HL-60 (cell line): ENCODE data around the gene ZFP90.

Experiments used
- GABPA ChIP-seq: IDR thresholded peaks from 2 replicates; pipeline ENCODE4 v1.6.1; 2012; ENCODE audit warnings: low read depth
- POLR2AphosphoS5 ChIP-seq: IDR thresholded peaks from 2 replicates; pipeline ENCODE4 v1.6.1; 2012; ENCODE audit warnings: low read depth
- SPI1 ChIP-seq: IDR thresholded peaks from 2 replicates; pipeline ENCODE4 v1.6.1; 2012; ENCODE audit warnings: low read depth, mild to moderate bottlenecking, borderline replicate concordance
- TF ChIP-seq, protein P1 (sequence below): IDR thresholded peaks from one replicate; pipeline ENCODE4 v1.5.1; 2011; ENCODE audit warnings: low read length, control low read depth, inconsistent platforms; ENCODE audit not compliant: insufficient read depth

DNA sequence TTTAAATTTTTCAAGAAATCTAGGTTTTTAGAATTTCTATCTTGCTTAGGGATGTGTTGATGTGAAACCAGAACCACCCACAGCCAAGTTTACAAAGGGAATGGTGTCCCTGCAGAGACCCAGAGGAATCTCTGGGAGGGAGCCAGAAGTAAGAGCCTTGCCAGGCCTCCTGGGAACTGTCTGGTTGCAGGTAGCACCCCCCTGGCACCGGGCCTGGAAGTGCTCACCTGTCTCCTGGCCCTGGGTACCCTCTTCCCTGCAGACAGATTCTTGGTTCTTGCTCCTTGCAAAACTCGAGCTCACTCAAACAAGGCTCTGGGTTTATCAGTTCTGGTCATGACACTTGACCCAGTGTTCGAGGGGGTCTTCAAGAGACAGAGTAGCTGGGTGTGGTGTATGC, 24.6 kb upstream of the ZFP90 start:
- TF ChIP-seq, protein P1, sequence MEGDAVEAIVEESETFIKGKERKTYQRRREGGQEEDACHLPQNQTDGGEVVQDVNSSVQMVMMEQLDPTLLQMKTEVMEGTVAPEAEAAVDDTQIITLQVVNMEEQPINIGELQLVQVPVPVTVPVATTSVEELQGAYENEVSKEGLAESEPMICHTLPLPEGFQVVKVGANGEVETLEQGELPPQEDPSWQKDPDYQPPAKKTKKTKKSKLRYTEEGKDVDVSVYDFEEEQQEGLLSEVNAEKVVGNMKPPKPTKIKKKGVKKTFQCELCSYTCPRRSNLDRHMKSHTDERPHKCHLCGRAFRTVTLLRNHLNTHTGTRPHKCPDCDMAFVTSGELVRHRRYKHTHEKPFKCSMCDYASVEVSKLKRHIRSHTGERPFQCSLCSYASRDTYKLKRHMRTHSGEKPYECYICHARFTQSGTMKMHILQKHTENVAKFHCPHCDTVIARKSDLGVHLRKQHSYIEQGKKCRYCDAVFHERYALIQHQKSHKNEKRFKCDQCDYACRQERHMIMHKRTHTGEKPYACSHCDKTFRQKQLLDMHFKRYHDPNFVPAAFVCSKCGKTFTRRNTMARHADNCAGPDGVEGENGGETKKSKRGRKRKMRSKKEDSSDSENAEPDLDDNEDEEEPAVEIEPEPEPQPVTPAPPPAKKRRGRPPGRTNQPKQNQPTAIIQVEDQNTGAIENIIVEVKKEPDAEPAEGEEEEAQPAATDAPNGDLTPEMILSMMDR: no peak
- no peak for TF ChIP-seq SPI1
- TF ChIP-seq POLR2AphosphoS5: no peak
- no peak for TF ChIP-seq GABPA
